Adrenal gland (tissue), 5 donors: ENCODE data around the gene RBP7.
"Not testable (repeated sequence)": the region's sequence is repeated elsewhere in the genome, so short reads cannot be mapped to it uniquely, and the experiment has no call there.

ENCODE experiments used
- CTCF ChIP-seq, 6 experiments: fragments of 450-650 bp in 4 of 6; fragments of 200-600 bp in 2 of 6; sonication (generic) in 1 of 6; IDR thresholded peaks; 1 replicate in 5 of 6; 2 replicates in 1 of 6; pipeline versions ENCODE4 v1.5.1 to v1.8.0; 2016 to 2021; ENCODE audit warnings: antibody characterized with exemption in 6 of 6, mild to moderate bottlenecking in 2 of 6, moderate library complexity in 1 of 6
- POLR2A ChIP-seq, 2 donors: fragments of 450-650 bp; IDR thresholded peaks; one replicate each; pipeline ENCODE4 v1.6.1; 2017; ENCODE audit warnings: antibody characterized with exemption in 2 of 2, mild to moderate bottlenecking in 2 of 2, moderate library complexity in 1 of 2
- donor health status: DM: no; HTN: no; CAD: no.

- TF ChIP-seq POLR2A, CTCF (IDR thresholded peaks at IDR 0.05): not testable (repeated sequence)
Measured at GRCh38 chr1:10028956-10029500, 32.0 kb downstream of the RBP7 start.
